Trophoblast cell (in vitro differentiated cells and primary cell): ENCODE results near the gene ACACB.

ENCODE experiments used
- DNase-seq, 2 donors: peaks; one replicate each; pipeline ENCODE4 v3.0.0-alpha.2; 2016
- H2AFZ ChIP-seq: 2 replicates; pipeline ENCODE4 v1.6.1; 2013; ENCODE audit warnings: low read length, moderate library complexity, mild to moderate bottlenecking; ENCODE audit not compliant: insufficient read depth, poor library complexity
- H2AK5ac ChIP-seq: 2 replicates; pipeline ENCODE4 v1.6.1; 2013; ENCODE audit warnings: mild to moderate bottlenecking, low read length
- H2BK120ac ChIP-seq: 2 replicates; pipeline ENCODE4 v1.6.1; 2013; ENCODE audit warnings: low read length, mild to moderate bottlenecking, moderate library complexity; ENCODE audit not compliant: insufficient read depth, poor library complexity
- H2BK12ac ChIP-seq: 2 replicates; pipeline ENCODE4 v1.6.1; 2013; ENCODE audit warnings: mild to moderate bottlenecking, low read length, moderate library complexity
- H2BK5ac ChIP-seq: 2 replicates; pipeline ENCODE4 v1.6.1; 2013; ENCODE audit warnings: low read length, low read depth, moderate library complexity, mild to moderate bottlenecking; ENCODE audit not compliant: poor library complexity
- H3K14ac ChIP-seq: 2 replicates; pipeline ENCODE4 v1.6.1; 2013; ENCODE audit warnings: mild to moderate bottlenecking, low read length
- H3K18ac ChIP-seq: 2 replicates; pipeline ENCODE4 v1.6.1; 2013; ENCODE audit warnings: mild to moderate bottlenecking, low read length
- H3K23ac ChIP-seq: 2 replicates; pipeline ENCODE4 v1.6.1; 2013; ENCODE audit warnings: low read length
- H3K27ac ChIP-seq: 2 replicates; pipeline ENCODE4 v1.5.1; 2013; ENCODE audit warnings: low read depth, mild to moderate bottlenecking, inconsistent platforms, low read length, moderate library complexity
- H3K27me3 ChIP-seq: 2 replicates; pipeline ENCODE4 v1.6.1; 2013; ENCODE audit warnings: inconsistent platforms, mild to moderate bottlenecking, low read length, moderate library complexity; ENCODE audit not compliant: insufficient read depth
- H3K36me3 ChIP-seq, 2 experiments: 1 replicate in 1 of 2; 2 replicates in 1 of 2; pipeline ENCODE4 v1.6.1; 2013; ENCODE audit warnings: low read length in 2 of 2, mild to moderate bottlenecking in 2 of 2, moderate library complexity in 1 of 2; ENCODE audit not compliant: insufficient read depth in 2 of 2, control insufficient read depth in 1 of 2
- H3K4ac ChIP-seq: 2 replicates; pipeline ENCODE4 v1.6.1; 2013; ENCODE audit warnings: low read depth, mild to moderate bottlenecking, low read length, moderate library complexity
- H3K4me1 ChIP-seq, 2 experiments: 1 replicate in 1 of 2; 2 replicates in 1 of 2; pipeline ENCODE4 v1.6.1; 2013; ENCODE audit warnings: low read length in 2 of 2, mild to moderate bottlenecking in 2 of 2, moderate library complexity in 1 of 2; ENCODE audit not compliant: insufficient read depth in 2 of 2, control insufficient read depth in 1 of 2
- H3K4me2 ChIP-seq: 2 replicates; pipeline ENCODE4 v1.6.1; 2013; ENCODE audit warnings: inconsistent platforms, mild to moderate bottlenecking, low read length, moderate library complexity
- H3K4me3 ChIP-seq: 2 replicates; pipeline ENCODE4 v1.5.1; 2013; ENCODE audit warnings: mild to moderate bottlenecking, low read depth, low read length, inconsistent platforms
- H3K79me1 ChIP-seq: one replicate; pipeline ENCODE4 v1.6.1; 2013; ENCODE audit warnings: low read length
- H3K79me2 ChIP-seq: 2 replicates; pipeline ENCODE4 v1.6.1; 2013; ENCODE audit warnings: low read length, mild to moderate bottlenecking; ENCODE audit not compliant: control insufficient read depth, insufficient read depth, poor library complexity
- H3K9ac ChIP-seq: 2 replicates; pipeline ENCODE4 v1.6.1; 2013; ENCODE audit warnings: mild to moderate bottlenecking, low read length
- H3K9me3 ChIP-seq: 2 replicates; pipeline ENCODE4 v1.6.1; 2013; ENCODE audit warnings: low read depth, mild to moderate bottlenecking, control low read depth, inconsistent platforms, low read length; ENCODE audit not compliant: insufficient read depth
- H4K12ac ChIP-seq: 2 replicates; pipeline ENCODE4 v1.6.1; 2013; ENCODE audit warnings: low read depth, mild to moderate bottlenecking, low read length, moderate library complexity
- H4K8ac ChIP-seq: 2 replicates; pipeline ENCODE4 v1.6.1; 2013; ENCODE audit warnings: low read depth, mild to moderate bottlenecking, low read length, moderate library complexity
- H4K91ac ChIP-seq: one replicate; pipeline ENCODE4 v1.6.1; 2013; ENCODE audit warnings: low read depth, mild to moderate bottlenecking, low read length, moderate library complexity
- WGBS: extraction: QIAGEN DNeasy Blood & Tissue Kit; methylation state at CpG from one replicate; pipeline ENCODE4 v1.1.7; 2013; ENCODE audit warnings: missing lambda C conversion rate; ENCODE audit not compliant: insufficient read length, insufficient coverage; ENCODE audit errors: extremely low coverage; 5-methylcytosine and 5-hydroxymethylcytosine counted together

The ACACB gene

GRCh38 chr12:109295764-109296425, 179.5 kb downstream of the ACACB start:
- no peak overlapping the region for H3K4me3 ChIP-seq
- H2BK12ac ChIP-seq: no peak overlapping the region
- H3K23ac ChIP-seq: no peak overlapping the region
- no peak overlapping the region for H2BK120ac ChIP-seq
- no peaks in the 10 kb centered on the region for H3K36me3 ChIP-seq
- no peak overlapping the region for H4K12ac ChIP-seq
- H3K4me1 ChIP-seq: no peaks in the 10 kb centered on the region
- no peak for DNase-seq
- no peaks in the 10 kb centered on the region for H3K27me3 ChIP-seq
- no peak overlapping the region for H4K91ac ChIP-seq
- peaks cover 3% of the 10 kb centered on the region for H3K9me3 ChIP-seq
- H3K18ac ChIP-seq: no peak overlapping the region
- H4K8ac ChIP-seq: no peak overlapping the region
- no peak overlapping the region for H3K4ac ChIP-seq
- H3K79me1 ChIP-seq: no peaks in the 10 kb centered on the region
- H3K4me2 ChIP-seq: no peak overlapping the region
- no peak overlapping the region for H2AK5ac ChIP-seq
- H3K14ac ChIP-seq: no peak overlapping the region
- no peak overlapping the region for H3K9ac ChIP-seq
- no peak overlapping the region for H2BK5ac ChIP-seq
- no peak overlapping the region for H3K27ac ChIP-seq
- H3K79me2 ChIP-seq: no peaks in the 10 kb centered on the region
- H2AFZ ChIP-seq: no peak overlapping the region
- no CpG with 5 or more reads among the region's 13 CpGs for WGBS

- no peaks in the 10 kb centered on the region for H3K4me1 ChIP-seq
- H3K79me1 ChIP-seq: no peaks in the 10 kb centered on the region
- H3K4me3 ChIP-seq: peak overlapping the region; percentile 45
- no peak overlapping the region for H4K12ac ChIP-seq
- no peak overlapping the region for H3K14ac ChIP-seq
- peaks cover 3% of the 10 kb centered on the region for H3K9me3 ChIP-seq
- no peak overlapping the region for H3K18ac ChIP-seq
- H4K91ac ChIP-seq: no peak overlapping the region
- H3K9ac ChIP-seq: no peak overlapping the region
- H3K4ac ChIP-seq: no peak overlapping the region
- no peak overlapping the region for H2BK120ac ChIP-seq
- no peaks in the 10 kb centered on the region for H3K36me3 ChIP-seq
- no peak overlapping the region for H3K4me2 ChIP-seq
- no CpG with 5 or more reads among the region's 3 CpGs for WGBS
- no peaks in the 10 kb centered on the region for H3K79me2 ChIP-seq
- H3K27ac ChIP-seq: no peak overlapping the region
- H4K8ac ChIP-seq: no peak overlapping the region
- H2AFZ ChIP-seq: no peak overlapping the region
- DNase-seq: no peak
- H2BK5ac ChIP-seq: no peak overlapping the region
- H2AK5ac ChIP-seq: no peak overlapping the region
- no peak overlapping the region for H2BK12ac ChIP-seq
- H3K23ac ChIP-seq: no peak overlapping the region
- no peaks in the 10 kb centered on the region for H3K27me3 ChIP-seq
Measured at GRCh38 chr12:109296431-109296830, 180.0 kb downstream of the ACACB start.

GRCh38 chr12:109299849-109300248, 183.5 kb downstream of the ACACB start:
- Histone ChIP-seq H2AFZ (no peak overlapping the region), H3K79me1 (no peaks in the 10 kb centered on the region), H3K27me3 (no peaks in the 10 kb centered on the region), H3K14ac (no peak overlapping the region), H3K4me2 (no peak overlapping the region), H2BK5ac (no peak overlapping the region), H3K18ac (no peak overlapping the region), H3K9ac (no peak overlapping the region), H3K4me3 (no peak overlapping the region), H2AK5ac (no peak overlapping the region), H3K4me1 (no peaks in the 10 kb centered on the region), H3K79me2 (no peaks in the 10 kb centered on the region), H4K12ac (no peak overlapping the region), H3K27ac (no peak overlapping the region), H3K36me3 (no peaks in the 10 kb centered on the region), H4K8ac (no peak overlapping the region), H4K91ac (no peak overlapping the region), H3K23ac (no peak overlapping the region), H2BK120ac (no peak overlapping the region), H2BK12ac (no peak overlapping the region), H3K4ac (no peak overlapping the region), H3K9me3 (peaks cover 3% of the 10 kb centered on the region)
- no CpG with 5 or more reads among the region's 7 CpGs for WGBS
- DNase-seq: no peak

- DNase-seq: no peak
- Histone ChIP-seq H4K12ac (no peak overlapping the region), H3K79me1 (no peaks in the 10 kb centered on the region), H2BK12ac (no peak overlapping the region), H2AFZ (no peak overlapping the region), H3K79me2 (no peaks in the 10 kb centered on the region), H3K9me3 (peaks cover 2% of the 10 kb centered on the region), H3K23ac (no peak overlapping the region), H3K27ac (no peak overlapping the region), H2BK120ac (no peak overlapping the region), H3K9ac (no peak overlapping the region), H3K14ac (no peak overlapping the region), H4K91ac (no peak overlapping the region), H2BK5ac (no peak overlapping the region), H3K27me3 (no peaks in the 10 kb centered on the region), H3K4me2 (no peak overlapping the region), H2AK5ac (no peak overlapping the region), H3K18ac (no peak overlapping the region), H3K36me3 (no peaks in the 10 kb centered on the region), H3K4ac (no peak overlapping the region), H3K4me3 (no peak overlapping the region), H3K4me1 (no peaks in the 10 kb centered on the region), H4K8ac (no peak overlapping the region)
- WGBS: no CpG with 5 or more reads among the region's 3 CpGs
Measured at GRCh38 chr12:109301643-109302168, 185.3 kb downstream of the ACACB start.
